Hindlimb muscle (tissue), 1 donor: ENCODE results near the gene OOSP2. TPM values are rescaled to one million over a fixed set of nuclear protein-coding genes. Genes with fewer than 3 reads are reported as not detected.
"Not testable (repeated sequence)": the region's sequence is repeated elsewhere in the genome, so short reads cannot be mapped to it uniquely, and the experiment has no call there.

ENCODE experiments used
- DNase-seq: peaks from one replicate; pipeline ENCODE4 v3.0.0-alpha.2; 2013
- polyA plus RNA-seq: library from polyadenylated mRNA; unstranded; fragments of 120-200 nt; gene quantifications from one replicate; pipeline ENCODE4 v1.2.1, GENCODE V29; 2013; ENCODE audit not compliant: insufficient read length

OOSP2 gene
- polyA plus RNA-seq, result not detected

- DNase-seq, result no peak
Measured at GRCh38 chr11:60040109-60040508, at the start of gene OOSP2. TSS of gene OOSP2 (plus strand) at chr11:60040409. CDS start at chr11:60040460, 51 bp downstream.

- no peak for DNase-seq
Measured at GRCh38 chr11:59990421-59990820, 49.8 kb upstream of the OOSP2 start.

- DNase-seq, result no peak
Measured at GRCh38 chr11:59992425-59992824, 47.8 kb upstream of the OOSP2 start.

- no peak for DNase-seq
Measured at GRCh38 chr11:59997800-59998199, 42.4 kb upstream of the OOSP2 start.

GRCh38 chr11:59999691-60000090, 40.5 kb upstream of the OOSP2 start:
- no peak for DNase-seq

- DNase-seq, result no peak
Measured at GRCh38 chr11:60003729-60004128, 36.5 kb upstream of the OOSP2 start.

GRCh38 chr11:60005360-60005759, 34.8 kb upstream of the OOSP2 start:
- no peak for DNase-seq

- DNase-seq, result no peak
Measured at GRCh38 chr11:60016881-60017280, 23.3 kb upstream of the OOSP2 start, which contains the start of gene OOSP4B. TSS of gene OOSP4B (plus strand) at chr11:60017181.

GRCh38 chr11:60018058-60018457, 22.2 kb upstream of the OOSP2 start:
- no peak for DNase-seq

- not testable (repeated sequence) for DNase-seq
Measured at GRCh38 chr11:60020376-60020775, 19.8 kb upstream of the OOSP2 start.

GRCh38 chr11:60029015-60029632, 11.1 kb upstream of the OOSP2 start:
- DNase-seq, result no peak

GRCh38 chr11:60050422-60050821, 10.2 kb downstream of the OOSP2 start:
- not testable (repeated sequence) for DNase-seq

GRCh38 chr11:60050839-60051238, 10.6 kb downstream of the OOSP2 start:
- not testable (repeated sequence) for DNase-seq

GRCh38 chr11:60056349-60056969, 16.2 kb downstream of the OOSP2 start, which contains the start of gene MS4A3:
TSS of gene MS4A3 (plus strand) at chr11:60056665. CDS start at chr11:60061161, 4,496 bp downstream.
- DNase-seq, result no peak

GRCh38 chr11:60059052-60059451, 18.8 kb downstream of the OOSP2 start:
- no peak for DNase-seq

GRCh38 chr11:60059521-60060240, 19.5 kb downstream of the OOSP2 start:
- no peak for DNase-seq

GRCh38 chr11:60064111-60064510, 23.9 kb downstream of the OOSP2 start:
- no peak for DNase-seq

GRCh38 chr11:60065801-60066200, 25.6 kb downstream of the OOSP2 start:
- no peak for DNase-seq

GRCh38 chr11:60069450-60069849, 29.2 kb downstream of the OOSP2 start:
- no peak for DNase-seq

GRCh38 chr11:60071644-60072043, 31.4 kb downstream of the OOSP2 start:
- DNase-seq, result not testable (repeated sequence)

GRCh38 chr11:60077216-60077817, 37.1 kb downstream of the OOSP2 start:
- no peak for DNase-seq

- no peak for DNase-seq
Measured at GRCh38 chr11:60077981-60078380, 37.8 kb downstream of the OOSP2 start.

GRCh38 chr11:60078745-60079144, 38.5 kb downstream of the OOSP2 start:
- no peak for DNase-seq
